KG1 (cell line): Measurements from ENCODE around the gene SRSF9.
"Not testable (repeated sequence)": the region's sequence is repeated elsewhere in the genome, so short reads cannot be mapped to it uniquely, and the experiment has no call there.

Source experiments
- DNase-seq: peaks from one replicate; lab custom pipeline; 2025; lab: John Stamatoyannopoulos, UW

The SRSF9 gene

DNA sequence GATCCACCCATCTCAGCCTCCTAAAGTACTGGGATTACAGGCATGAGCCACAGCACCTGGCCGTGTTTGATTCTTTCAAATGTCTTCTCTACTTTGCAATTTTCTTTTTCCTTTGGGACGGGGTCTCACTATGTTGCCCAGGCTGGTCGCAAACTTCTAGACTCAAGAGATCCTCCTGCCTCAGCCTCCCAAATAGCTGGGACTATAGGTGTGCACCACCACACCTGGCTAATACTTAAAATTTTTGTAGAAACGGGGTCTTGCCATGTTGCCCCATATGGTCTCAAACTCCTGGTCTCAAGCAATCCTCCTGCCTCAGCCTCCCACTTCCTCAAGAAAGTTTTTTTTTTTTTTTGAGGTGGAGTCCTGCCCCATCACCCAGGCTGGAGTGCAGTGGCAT, 21.6 kb downstream of the SRSF9 start:
- DNase-seq = no peak

DNA sequence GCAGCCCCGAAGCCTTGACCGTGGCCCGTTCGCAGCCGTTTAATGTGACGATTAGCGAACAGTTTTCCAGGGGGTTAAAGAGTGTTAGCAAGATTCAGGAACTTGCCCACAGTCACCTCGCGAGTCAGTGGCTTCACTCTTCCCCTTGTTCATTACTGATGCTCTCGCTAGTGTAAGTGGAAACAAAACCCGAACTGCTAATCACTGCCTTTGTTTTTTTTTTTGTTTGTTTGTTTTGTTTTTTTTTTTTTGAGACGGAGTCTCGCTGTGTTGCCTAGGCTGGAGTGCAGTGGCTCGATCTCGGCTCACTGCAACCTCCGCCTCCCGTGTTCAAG, 22.7 kb downstream of the SRSF9 start:
- DNase-seq = not testable (repeated sequence)

DNA sequence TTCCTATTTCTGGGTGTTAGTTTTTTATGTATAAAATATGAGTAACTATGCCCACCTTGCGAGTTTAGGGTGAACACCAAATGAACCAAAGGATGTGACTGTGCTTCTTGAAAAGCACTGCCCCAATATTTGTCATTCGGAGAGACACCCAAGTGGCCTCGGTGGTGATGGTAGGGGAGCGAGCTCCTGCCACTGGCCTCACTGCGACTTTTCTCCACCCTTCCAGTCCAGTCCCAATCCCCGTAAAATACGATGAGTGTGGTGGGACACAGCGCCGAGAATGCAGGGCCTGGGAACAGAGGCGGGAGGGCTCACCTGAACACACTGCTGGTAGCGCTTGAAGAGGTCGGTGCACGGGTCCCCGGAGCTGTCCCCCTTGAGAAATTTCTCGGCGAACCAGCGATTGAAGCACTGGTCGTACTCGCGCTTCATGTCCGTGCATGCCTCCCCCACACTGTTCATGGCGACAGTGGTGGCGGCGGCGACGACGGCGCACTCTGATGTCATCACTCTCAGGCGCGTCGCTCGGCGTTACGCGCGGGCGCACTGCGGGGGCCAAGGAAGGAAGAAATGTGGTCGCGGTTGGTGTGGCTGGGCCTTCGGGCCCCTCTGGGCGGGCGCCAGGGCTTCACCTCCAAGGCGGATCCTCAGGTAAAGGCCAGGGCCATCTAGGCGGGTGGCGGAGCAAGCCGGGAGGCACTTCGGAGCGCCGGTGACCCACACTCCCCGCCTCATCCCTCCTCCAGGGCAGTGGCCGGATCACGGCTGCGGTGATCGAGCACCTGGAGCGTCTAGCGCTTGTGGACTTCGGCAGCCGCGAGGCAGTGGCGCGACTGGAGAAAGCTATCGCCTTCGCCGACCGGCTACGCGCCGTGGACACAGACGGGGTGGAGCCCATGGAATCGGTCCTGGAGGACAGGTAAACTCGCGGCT, 23.4 kb downstream of the SRSF9 start, which contains the start of the genes GATC and TRIAP1:
GATC (plus strand) TSS at position 534 of the 933 bp plus-strand sequence; CDS start at position 571, 37 bp downstream.
TRIAP1 (minus strand) TSS at position 474 of the 933 bp plus-strand sequence; CDS start at position 462, 12 bp downstream.
- peak; percentile 83 for DNase-seq

DNA sequence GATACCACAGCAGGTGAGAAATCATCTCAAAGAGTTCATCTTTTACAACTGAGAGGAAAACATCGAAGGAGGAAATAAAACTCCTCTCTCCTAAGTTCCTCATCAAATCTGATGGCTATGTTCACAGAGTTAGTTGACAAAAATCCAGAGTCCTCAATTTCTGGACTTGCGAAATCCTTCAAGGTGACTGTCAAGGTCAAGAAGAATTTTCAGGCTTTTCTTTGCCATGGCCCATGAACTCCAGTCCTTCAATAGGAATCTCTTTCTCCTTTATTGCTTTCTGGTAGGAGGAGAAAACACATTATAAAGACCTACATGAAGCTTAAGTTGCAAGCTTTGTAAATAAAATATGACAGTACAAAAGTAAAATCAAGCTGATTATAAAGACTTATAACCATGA, 24.9 kb downstream of the SRSF9 start:
- no peak for DNase-seq

DNA sequence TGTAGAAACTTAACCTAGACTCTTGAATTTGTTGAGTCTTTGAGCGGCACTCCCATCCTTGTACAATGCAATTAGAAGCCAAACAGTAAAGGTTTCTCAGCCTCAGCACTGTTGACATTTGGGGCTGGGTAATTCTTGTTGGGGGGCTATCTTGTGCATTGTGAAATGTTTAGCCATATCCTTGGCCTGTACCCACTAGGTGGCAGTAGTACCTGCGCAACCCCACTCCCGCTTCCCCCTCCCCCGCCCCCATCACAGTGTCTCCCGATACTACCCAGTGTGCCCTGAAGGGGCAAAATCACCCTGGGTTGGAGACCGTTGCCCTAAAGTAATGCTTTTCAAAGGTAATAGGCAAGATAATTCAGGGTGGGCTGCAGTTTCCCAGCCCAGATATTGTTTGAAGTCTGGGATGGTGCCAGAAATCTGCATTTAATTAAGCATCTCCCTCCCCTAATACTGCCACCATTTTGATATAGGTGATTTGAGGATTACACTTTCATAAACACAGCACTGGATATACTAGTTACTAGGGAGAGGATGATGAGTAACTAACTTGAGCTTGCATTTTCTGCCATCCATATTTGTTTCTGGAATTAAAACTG, 29.8 kb downstream of the SRSF9 start:
- DNase-seq = peak; percentile 24

DNA sequence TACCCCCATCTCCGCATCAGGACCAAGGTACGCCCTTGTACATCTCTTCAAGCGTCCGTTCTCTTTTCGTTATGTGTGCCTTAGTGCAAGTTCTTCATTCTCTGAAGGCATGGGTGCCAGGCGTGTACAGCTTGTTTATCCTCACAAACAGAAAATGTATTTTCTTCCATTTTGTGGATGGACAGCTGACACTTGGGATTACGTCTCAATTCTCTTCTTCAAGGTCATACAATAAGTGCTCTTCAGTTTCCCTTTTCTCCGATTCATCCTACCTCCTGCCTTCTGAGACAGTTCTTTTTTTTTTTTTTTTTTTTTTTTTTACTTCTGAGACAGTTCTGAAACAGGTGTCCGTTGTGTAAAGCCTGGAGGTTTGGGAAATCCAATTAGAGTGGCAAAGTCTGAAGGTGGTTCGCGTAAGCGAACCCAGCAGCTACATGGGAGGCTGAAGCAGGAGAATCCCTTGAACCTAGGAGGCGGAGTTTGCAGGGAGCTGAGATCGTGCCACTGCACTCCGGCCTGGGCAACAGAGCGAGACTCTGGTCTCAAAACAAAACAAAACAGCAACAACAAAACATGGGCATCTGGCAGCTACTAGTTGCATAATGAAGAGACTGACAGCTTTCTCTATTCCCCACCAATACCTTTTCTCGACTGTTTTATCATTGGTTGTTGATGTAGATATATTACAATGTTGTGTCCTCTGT, 30.9 kb downstream of the SRSF9 start:
- no peak for DNase-seq

DNA sequence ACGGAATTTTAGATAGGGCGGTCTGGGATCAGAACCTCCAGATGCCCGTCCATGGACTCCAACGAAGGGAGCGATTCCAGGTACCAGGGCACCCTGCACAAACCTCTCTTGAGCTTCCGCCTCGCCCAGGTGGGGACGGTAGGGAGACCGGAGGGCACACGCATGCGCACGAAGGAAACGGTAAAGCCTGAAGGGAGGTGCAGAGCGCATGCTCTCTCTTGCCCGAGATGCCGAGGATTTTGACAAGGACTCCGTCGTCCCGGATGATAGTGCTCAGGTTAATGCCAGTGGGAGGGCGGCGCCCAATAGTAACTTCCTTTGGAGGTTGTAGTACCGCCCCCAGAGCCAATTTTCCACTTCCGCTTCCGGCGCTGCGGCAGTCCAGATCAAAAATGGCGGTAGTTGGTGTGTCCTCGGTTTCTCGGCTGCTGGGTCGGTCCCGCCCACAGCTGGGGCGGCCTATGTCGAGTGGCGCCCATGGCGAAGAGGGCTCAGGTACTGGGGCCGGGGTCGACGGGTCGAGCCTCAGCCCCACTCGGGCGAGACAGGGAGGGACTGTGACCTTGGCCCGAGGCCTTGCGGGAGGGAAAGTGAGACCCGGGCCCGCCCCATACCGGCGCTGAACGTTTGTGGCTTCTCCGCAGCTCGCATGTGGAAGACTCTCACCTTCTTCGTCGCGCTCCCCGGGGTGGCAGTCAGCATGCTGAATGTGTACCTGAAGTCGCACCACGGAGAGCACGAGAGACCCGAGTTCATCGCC, 31.6 kb downstream of the SRSF9 start, which contains the start of gene COX6A1:
COX6A1 (plus strand) TSS at position 379 of the 760 bp plus-strand sequence; CDS start at position 393, 14 bp downstream.
- peak; percentile 98 for DNase-seq

DNA sequence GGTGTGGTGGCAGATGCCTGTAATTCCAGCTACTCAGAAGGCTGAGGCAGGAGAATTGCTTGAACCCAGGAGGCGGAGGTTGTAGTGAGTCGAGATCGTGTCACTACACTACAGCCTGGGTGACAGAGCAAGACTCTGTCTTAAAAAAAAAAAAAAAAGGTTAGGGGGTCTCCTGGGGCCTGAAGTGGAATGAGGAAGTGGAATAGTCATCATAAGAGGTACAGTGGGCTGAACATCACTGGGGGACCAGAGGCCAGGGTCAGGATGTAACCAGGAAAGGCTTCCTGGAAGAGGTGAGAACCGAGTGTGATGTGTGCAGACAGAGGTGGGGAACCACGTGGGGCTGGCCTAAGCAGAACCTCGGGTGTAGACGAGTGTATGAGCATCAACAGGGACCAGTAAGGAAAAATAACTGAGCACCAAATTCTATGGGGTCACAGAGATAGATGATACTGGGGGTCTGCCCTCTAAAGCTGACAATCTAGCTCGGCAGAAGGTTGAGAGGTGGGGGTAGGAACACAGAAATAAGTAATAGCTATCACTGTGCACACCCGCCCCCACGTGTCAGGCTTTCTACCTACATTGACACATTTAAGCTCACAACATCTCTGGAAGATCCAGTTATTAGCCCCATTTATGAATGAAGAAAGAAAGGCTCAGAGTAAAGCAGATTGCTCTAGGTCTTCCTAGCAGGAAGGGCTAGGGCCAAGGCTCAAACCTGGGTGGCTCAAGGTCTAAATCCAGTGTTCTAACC, 36.6 kb downstream of the SRSF9 start:
- no peak for DNase-seq

DNA sequence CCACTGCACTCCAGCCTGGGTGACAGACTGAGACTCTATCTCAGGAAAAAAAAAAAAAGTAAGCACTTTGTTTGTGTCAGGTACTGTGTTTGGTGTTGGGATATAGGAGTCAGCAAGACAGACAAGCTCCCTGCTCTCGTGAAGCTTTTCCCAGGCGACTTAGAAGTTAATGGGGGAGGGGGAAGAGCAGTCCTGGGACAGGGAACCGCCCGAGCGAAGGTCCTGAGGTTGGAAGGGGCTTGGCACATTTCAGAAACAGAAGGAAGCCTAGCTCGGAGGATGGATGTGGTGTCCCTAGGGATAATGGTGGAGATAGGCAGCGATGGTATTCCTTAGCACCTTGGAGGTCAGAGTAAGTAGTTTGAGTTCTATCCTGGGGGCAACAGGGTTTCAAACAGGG, 40.2 kb downstream of the SRSF9 start:
- DNase-seq = no peak

DNA sequence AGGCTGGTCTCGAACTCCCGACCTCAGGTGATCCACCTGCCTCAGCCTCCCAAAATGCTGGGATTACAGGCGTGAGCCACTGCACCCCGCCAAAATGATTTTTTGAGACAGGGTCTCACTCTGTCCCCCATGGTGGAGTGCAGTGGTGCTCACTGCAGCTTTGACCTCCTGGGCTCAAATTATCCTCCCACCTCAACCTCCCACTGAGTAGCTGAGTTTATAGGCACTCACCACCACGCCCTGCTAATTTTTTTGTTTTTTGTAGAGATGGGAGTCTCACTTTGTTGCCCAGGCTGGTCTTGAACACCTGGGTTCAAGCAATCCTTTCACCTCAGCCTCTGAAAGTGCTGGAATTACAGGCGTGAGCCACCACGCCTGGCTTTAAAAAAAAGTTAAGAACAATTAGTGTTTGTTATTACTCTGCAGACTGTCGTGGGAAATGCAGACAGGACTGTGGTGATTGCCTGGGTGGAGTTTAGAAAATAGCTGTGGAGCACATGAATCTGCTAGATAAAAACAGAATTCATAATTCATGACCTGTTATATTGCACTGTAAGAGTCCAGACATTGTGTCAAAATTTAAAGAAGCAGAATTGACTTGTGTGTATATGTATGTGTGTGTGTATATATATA, 40.8 kb downstream of the SRSF9 start:
- DNase-seq = no peak

DNA sequence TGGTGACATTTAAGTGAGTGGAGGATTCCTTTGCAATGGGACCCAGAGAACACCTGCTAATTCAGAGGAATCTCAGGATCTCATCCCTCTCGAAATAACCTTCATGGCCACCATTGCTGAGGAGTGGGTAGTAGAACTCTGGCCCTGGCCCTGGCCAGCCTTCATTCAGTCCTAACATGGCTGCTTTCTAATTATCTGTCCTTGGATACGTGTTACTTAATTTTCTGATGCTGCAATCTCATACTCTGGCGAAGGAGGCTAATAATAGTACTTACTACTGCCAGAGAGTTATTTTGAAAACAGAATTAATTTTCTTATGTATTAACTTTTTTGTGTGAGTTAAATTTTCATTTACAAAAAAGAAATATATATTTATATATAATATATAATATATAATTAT, 43.8 kb downstream of the SRSF9 start:
- no peak for DNase-seq

DNA sequence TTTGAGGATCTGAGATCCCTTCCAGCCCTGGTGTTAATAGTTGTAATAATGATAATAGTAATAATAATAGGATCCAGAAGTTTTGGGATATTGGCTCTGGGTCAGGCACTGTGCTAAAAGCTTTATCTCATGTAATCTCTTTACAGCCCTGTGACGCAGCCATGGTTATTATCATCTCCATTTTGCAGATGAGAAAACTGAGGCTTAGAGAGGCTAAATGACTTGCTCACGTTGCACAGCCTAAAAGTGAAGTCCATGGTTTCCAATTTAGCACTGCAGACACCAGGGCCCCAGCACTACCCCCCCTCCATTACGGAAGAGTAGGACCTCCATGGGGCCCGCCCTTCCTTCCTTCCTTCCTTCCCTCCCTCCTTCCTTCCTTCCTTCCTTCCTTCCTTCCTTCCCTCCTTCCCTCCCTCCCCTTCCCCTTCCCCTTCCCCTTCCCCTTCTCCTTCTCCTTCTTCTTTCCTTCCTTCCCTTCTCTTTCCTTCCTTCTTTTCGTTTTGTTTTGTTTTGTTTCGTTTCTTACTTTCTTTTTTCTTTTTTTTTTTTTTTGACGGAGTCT, 46.6 kb downstream of the SRSF9 start:
- DNase-seq = no peak

DNA sequence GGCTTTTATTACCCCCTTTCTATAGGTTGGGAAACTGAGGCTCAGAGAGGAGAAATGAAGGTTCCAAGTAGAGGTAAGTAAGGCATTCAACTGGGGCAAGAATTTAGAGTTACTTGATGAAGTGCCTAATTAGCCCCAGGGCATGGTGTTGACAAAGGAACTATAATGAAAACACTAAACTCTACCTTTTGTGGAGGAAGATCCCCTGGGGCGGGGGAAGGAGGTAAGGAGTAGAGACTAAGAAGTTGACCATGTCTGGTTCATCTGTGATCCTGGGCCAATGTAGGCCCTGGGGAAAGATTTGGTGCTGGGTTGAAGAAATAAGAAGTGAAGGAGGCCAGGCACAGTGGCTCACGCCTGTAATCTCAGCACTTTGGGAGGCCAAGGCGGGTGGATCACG, 47.8 kb downstream of the SRSF9 start:
- DNase-seq = no peak

DNA sequence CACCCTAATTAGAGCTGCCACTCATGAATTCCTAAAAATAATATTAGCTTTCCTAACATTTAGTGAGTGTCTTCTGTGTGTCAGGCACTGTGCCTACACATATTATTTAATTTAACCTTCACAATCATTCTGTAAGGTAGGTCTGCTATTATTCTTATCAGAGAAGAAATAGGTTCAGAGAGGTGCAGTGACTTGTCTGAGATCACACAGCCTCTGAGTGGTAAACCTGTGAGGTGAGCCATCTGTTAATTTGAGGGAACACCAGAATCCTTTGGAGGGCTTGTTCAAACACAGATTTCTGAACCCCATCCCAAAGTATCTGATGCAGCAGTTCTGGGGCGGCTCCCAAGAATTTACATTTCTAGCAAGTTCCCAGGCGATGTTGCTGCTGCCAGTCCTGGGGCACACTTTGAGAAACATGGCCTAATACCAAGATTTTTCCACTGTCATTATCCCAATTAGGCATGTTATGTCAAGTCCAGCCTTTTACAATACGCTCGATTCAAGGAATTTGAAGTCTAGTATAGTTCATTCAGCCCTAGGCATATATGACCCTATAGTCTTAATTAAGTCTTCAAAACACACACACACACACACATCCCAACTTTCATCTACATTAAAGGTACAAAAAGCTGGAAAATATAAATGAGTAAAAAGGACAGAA, 51.5 kb downstream of the SRSF9 start:
- DNase-seq = no peak

DNA sequence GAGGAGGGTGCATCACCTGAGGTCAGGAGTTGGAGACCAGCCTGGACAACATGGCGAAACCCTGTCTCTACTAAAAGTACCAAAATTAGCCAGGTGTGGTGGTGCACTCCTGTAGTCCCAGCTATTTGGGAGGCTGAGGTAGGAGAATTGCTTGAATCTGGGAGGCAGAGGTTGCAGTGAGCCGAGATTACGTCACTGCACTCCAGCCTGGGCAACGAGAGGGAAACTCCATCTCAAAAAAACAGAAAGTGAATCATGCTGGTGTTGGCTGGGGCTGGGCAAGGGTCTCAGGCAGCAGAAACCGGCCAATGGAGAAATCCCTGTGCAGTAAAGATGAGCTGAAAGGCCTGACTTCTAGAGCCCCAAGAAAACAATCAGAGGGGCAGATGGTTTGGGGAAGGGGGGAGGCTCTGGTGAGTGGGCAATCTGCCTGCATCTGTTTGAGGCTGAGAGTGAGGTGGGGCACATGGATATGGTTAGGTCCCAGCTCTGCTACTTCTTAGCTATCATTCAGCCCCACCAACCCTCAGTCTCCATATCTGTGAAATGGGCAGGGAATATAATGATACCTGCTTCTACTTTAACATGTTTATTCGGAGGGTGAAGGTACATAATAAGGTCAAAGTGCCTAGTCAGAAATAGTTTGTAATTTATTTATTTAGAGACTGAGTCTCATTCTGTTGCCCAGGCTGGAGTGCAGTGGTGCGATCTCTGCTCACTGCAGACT, 52.9 kb downstream of the SRSF9 start:
- DNase-seq = no peak

DNA sequence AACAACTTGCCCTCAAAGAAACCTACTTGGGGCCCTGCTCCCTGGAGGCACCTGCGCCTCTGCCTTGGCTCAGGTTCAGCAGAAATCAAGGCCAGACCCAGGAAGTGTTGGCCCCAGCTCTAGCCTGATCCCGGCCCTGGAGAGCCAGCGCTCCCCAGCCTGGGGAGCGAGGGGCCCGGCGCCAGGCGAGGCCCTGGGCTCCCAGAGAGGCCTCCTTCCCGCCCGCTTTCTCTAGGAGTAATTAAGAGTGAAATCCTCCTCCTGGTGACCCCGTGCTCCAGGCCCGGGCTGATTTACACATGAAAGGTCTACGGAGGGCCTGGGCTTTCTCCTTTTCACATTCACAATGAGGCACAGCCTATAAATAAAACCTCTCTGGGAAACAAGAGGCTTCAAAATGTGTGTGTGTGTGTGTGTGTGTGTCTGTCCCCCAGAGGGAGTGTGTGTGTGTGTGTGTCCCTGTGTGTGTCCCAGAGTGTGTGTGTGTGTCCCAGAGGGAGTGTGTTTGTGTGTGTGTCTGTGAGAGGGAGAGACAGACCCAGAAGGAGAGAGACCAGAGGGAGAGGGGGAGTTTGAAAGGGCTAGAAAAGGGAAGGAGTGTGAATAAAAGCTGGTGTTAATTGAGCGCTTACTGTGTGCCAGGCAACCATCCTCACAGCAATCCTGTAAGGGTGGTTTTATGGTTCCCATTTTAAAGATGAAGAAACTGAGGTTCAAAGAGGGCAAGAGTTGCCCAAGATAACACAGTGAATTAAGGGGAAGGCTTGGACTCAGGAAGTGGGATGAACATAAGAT, 55.5 kb downstream of the SRSF9 start:
- no peak for DNase-seq

DNA sequence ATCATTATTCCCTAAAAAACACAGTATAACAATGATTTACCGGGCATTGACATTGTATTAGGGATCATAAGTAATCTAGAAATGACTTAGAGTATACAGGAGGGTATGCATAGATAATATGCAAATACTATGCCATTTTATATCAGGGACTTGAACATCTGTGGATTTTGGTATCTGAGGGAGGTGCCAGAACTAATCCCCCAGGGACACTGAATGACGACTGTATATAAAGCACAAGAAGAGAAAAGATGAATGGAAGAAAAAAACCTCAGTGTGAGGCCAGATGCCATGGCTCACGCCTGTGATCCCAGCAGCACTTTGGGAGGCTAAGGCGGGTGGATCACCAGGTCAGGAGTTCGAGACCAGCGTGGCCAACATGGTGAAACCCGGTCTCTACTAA, 57.1 kb downstream of the SRSF9 start:
- no peak for DNase-seq
